Common myeloid progenitor, CD34-positive (primary cell): ENCODE data around the gene EEF1AKMT4.
A peak's percentile ranks its signal among the peaks of the same experiment; 100 is the strongest.

ENCODE experiments used
- CTCF ChIA-PET: fragments of 350-600 bp; sonication (Branson Sonifier 250); formaldehyde crosslinking; loops from one replicate; lab custom pipeline; 2021; ENCODE audit warnings: antibody characterized with exemption; lab: Charles Lee
- POLR2A ChIA-PET: fragments of 350-600 bp; sonication (Branson Sonifier 250); formaldehyde crosslinking; loops from one replicate; lab custom pipeline; 2021; ENCODE audit warnings: antibody characterized with exemption; lab: Charles Lee
- DNase-seq, 3 donors: peaks; one replicate each; pipeline versions ENCODE4 v3.0.0 to v3.0.0-alpha.2; 2013
- H3K27ac ChIP-seq, 2 experiments: 1 replicate in 1 of 2; 2 replicates in 1 of 2; pipeline ENCODE4 v1.7.0; 2013; ENCODE audit warnings: inconsistent platforms in 2 of 2, low read length in 2 of 2, mild to moderate bottlenecking in 2 of 2, low read depth in 1 of 2, moderate library complexity in 1 of 2; ENCODE audit not compliant: severe bottlenecking in 2 of 2, insufficient read depth in 1 of 2, poor library complexity in 1 of 2
- H3K27me3 ChIP-seq, 5 experiments: replicated peaks in 2 of 5; 1 replicate in 3 of 5; 2 replicates in 2 of 5; pipeline versions ENCODE4 v1.6.1 to v1.7.0; 2013; ENCODE audit warnings: low read length in 4 of 5, mild to moderate bottlenecking in 2 of 5, moderate library complexity in 2 of 5, inconsistent platforms in 1 of 5; ENCODE audit not compliant: insufficient read depth in 5 of 5, control insufficient read depth in 4 of 5
- H3K36me3 ChIP-seq, 4 experiments: 1 replicate in 2 of 4; 2 replicates in 2 of 4; pipeline versions ENCODE4 v1.6.1 to v1.7.0; 2013; ENCODE audit warnings: low read length in 3 of 4, control low read depth in 1 of 4, mild to moderate bottlenecking in 1 of 4; ENCODE audit not compliant: control insufficient read depth in 4 of 4, insufficient read depth in 4 of 4
- H3K4me1 ChIP-seq, 4 experiments: 1 replicate in 3 of 4; 2 replicates in 1 of 4; pipeline versions ENCODE4 v1.6.1 to v1.7.1; 2013; ENCODE audit warnings: low read length in 3 of 4, mild to moderate bottlenecking in 3 of 4, control low read depth in 1 of 4, inconsistent platforms in 1 of 4, moderate library complexity in 1 of 4; ENCODE audit not compliant: control insufficient read depth in 4 of 4, insufficient read depth in 4 of 4; ENCODE audit errors: control extremely low read depth in 1 of 4
- H3K4me3 ChIP-seq, 7 experiments: 1 replicate in 4 of 7; 2 replicates in 3 of 7; pipeline versions ENCODE4 v1.5.1 to v1.7.0; 2013; ENCODE audit warnings: mild to moderate bottlenecking in 7 of 7, low read length in 6 of 7, moderate library complexity in 6 of 7, inconsistent platforms in 2 of 7, low read depth in 2 of 7, control low read depth in 1 of 7; ENCODE audit not compliant: insufficient read depth in 4 of 7, control insufficient read depth in 1 of 7; ENCODE audit errors: extremely low read depth in 1 of 7
- H3K9me3 ChIP-seq, 5 experiments: 1 replicate in 4 of 5; 2 replicates in 1 of 5; pipeline versions ENCODE4 v1.6.1 to v1.7.1; 2013; ENCODE audit warnings: low read length in 4 of 5, mild to moderate bottlenecking in 2 of 5, inconsistent platforms in 1 of 5, low read depth in 1 of 5, moderate library complexity in 1 of 5; ENCODE audit not compliant: control insufficient read depth in 4 of 5, insufficient read depth in 2 of 5; ENCODE audit errors: control extremely low read depth in 1 of 5
- WGBS: methylation state at CpG from one replicate; pipeline ENCODE4 v1.1.5; 2013; ENCODE audit not compliant: insufficient coverage; 5-methylcytosine and 5-hydroxymethylcytosine counted together

The EEF1AKMT4 gene

DNA sequence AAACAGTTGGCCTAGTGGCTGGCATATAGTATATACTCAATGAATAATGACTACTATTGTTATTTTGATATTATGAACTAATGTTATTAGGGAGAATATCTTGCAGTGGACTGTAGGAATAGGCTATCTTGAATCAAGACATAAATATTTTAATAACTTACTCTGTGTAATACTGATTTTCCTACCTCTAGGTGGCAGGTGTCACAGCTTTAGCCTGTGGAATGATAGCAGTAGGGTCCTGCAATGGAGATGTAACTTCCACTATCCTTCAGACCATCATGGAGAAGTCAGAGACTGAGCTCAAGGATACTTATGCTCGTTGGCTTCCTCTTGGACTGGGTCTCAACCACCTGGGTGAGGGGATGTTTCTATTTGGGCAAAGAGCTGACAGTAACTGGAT lies 56.1 kb downstream of the EEF1AKMT4 start:
- no CpG with 5 or more reads among the region's 1 CpG for WGBS
- H3K4me1 ChIP-seq, result peaks cover 0 to under 1% (median under 1%) of the 10 kb centered on the region in 4 experiments
- H3K27me3 ChIP-seq, result no peaks in the 10 kb centered on the region
- CTCF ChIA-PET, result interaction anchor here (1.0 to 2.6 kb wide), 8 partner anchors 13 to 51 kb away, joined by 3 to 10 read pairs (median 4); no protein-coding TSS in a partner anchor
- peak; percentile 22 to 52 (median 52) for DNase-seq
- H3K9me3 ChIP-seq, result no peaks in the 10 kb centered on the region
- POLR2A ChIA-PET, result no interaction called here
- H3K27ac ChIP-seq, result no peak overlapping the region
- H3K36me3 ChIP-seq, result peaks cover 43 to 78% (median 64%) of the 10 kb centered on the region in 4 experiments
- no peak overlapping the region for H3K4me3 ChIP-seq

DNA sequence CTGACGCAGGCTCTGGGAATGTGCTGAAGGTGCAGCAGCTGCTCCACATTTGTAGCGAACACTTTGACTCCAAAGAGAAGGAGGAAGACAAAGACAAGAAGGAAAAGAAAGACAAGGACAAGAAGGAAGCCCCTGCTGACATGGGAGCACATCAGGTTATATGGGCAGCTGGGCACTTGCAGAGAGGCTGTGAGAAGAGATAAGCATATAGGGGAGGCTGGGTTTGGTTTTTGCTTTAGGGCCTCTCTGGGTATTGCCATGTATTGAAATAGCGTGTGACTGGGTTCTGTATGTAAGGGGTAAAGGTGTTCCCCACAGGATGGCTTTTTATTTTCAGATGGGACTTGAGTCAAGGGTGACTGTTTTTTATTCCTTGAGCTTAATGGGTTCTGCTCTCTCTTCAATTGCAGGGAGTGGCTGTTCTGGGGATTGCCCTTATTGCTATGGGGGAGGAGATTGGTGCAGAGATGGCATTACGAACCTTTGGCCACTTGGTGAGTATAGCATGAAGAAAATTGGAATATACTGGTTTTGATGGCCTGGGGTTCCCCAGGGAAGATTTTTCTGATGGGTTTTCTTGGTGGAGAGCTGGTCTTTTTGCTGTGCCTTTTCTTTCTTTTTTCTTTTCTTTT lies 57.0 kb downstream of the EEF1AKMT4 start:
- no peak for DNase-seq
- no peaks in the 10 kb centered on the region for H3K9me3 ChIP-seq
- H3K27me3 ChIP-seq, result no peaks in the 10 kb centered on the region
- H3K36me3 ChIP-seq, result peaks cover 40 to 73% (median 59%) of the 10 kb centered on the region in 4 experiments
- no peaks in the 10 kb centered on the region for H3K4me1 ChIP-seq
- no peak overlapping the region for H3K27ac ChIP-seq
- no peak overlapping the region for H3K4me3 ChIP-seq
- POLR2A ChIA-PET, result interaction anchor here (0.6 kb wide), 1 partner anchor 37 kb away, joined by 7 read pairs; no protein-coding TSS in a partner anchor
- 100% methylated on average over 3 of the region's 4 CpGs for WGBS
- CTCF ChIA-PET, result interaction anchor here (1.0 to 2.6 kb wide), 8 partner anchors 9 to 50 kb away, joined by 3 to 10 read pairs (median 4); no protein-coding TSS in a partner anchor

DNA sequence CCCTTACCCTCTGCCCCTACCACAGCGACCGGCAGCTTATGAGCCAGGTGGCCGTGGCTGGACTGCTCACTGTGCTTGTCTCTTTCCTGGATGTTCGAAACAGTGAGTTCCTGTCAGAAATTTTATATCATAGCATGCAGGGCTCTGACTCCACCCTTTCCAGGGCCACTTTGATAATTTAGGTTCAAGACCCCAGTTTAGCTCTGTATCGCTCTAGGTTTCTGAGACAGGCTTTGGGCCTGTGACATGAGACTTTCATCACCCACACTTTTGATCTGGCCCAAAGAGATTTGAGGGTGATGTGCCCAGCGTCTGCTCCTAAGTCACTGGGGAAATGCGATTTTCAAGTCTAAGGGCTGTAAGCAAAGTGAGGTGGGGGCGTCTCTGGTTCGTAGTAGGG lies 58.4 kb downstream of the EEF1AKMT4 start:
- Histone ChIP-seq H3K9me3 (no peaks in the 10 kb centered on the region), H3K27me3 (no peaks in the 10 kb centered on the region), H3K36me3 (peaks cover 28 to 58% (median 46%) of the 10 kb centered on the region in 4 experiments), H3K4me3 (no peak overlapping the region), H3K27ac (no peak overlapping the region), H3K4me1 (no peaks in the 10 kb centered on the region)
- 99% methylated on average over 8 of the region's 9 CpGs for WGBS
- CTCF ChIA-PET, result interaction anchor here (0.7 to 2.4 kb wide), 2 partner anchors 38 to 46 kb away, joined by 3 to 9 read pairs; no protein-coding TSS in a partner anchor
- no peak for DNase-seq
- POLR2A ChIA-PET, result no interaction called here
